Activated T-cell treated with anti-CD3 and anti-CD28 coated beads, Interleukin-2, amount 50 U/mL, for 72 hours (primary cell): Measurements from ENCODE around the gene PDK4. TPM values are rescaled to one million over a fixed set of nuclear protein-coding genes. Genes with fewer than 3 reads are reported as not detected.
"Not testable (repeated sequence)": the region's sequence is repeated elsewhere in the genome, so short reads cannot be mapped to it uniquely, and the experiment has no call there.

ENCODE experiments used
- ATAC-seq, 2 donors: fragments of 150-1000 bp; cut with Tn5 transposase; replicated peaks in 1 of 2; 2 replicates each; pipeline ENCODE4 v1.10.0; 2021; ENCODE audit warnings: moderate library complexity in 2 of 2, mild to moderate bottlenecking in 1 of 2
- DNase-seq, 2 donors: peaks; one replicate each; pipeline ENCODE4 v3.0.0; 2021 to 2022; ENCODE audit warnings: mixed read lengths in 1 of 2
- H3K27ac Mint-ChIP-seq: one replicate; pipeline ENCODE4 v1.8.0; 2022; ENCODE audit warnings: mild to moderate bottlenecking, moderate library complexity, mixed read lengths
- H3K27me3 Mint-ChIP-seq: one replicate; pipeline ENCODE4 v1.8.0; 2022; ENCODE audit warnings: low read depth, mixed read lengths
- H3K36me3 Mint-ChIP-seq, 2 donors: one replicate each; pipeline ENCODE4 v1.8.0; 2022; ENCODE audit warnings: mixed read lengths in 2 of 2, mild to moderate bottlenecking in 1 of 2; ENCODE audit not compliant: insufficient read depth in 2 of 2
- H3K4me1 Mint-ChIP-seq: one replicate; pipeline ENCODE4 v1.8.0; 2022; ENCODE audit warnings: low read depth, mixed read lengths
- H3K4me3 Mint-ChIP-seq, 2 donors: one replicate each; pipeline ENCODE4 v1.8.0; 2022; ENCODE audit warnings: mild to moderate bottlenecking in 2 of 2, mixed read lengths in 2 of 2, moderate library complexity in 2 of 2
- H3K9me3 Mint-ChIP-seq, 2 donors: one replicate each; pipeline ENCODE4 v1.8.0; 2022; ENCODE audit warnings: mixed read lengths in 2 of 2
- total RNA-seq, 2 donors: library from RNA; stranded (reverse); gene quantifications; one replicate each; pipeline ENCODE4 v1.2.3, GENCODE V29; 2022

The PDK4 gene
- total RNA-seq, 2 donors from 2014 or later = not detected

DNA sequence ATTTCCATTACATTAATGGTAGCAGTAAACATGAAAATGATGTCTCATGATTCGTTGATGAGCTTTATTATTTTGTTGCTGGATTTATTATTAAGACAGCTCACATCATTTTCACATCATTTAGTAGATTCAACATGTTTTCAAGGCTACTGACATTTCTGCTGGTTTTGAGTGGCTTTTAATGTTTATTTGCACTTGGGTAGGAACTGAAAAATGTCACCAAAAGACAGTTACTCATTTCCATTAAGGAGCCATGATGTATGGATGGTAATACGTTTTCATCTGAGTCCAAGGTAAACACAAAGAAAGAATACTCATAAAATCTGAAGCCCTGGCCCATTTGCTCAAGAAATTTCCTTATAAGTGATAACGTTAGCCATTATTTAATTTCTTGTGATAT is 14.8 kb downstream of the PDK4 start:
- DNase-seq = no peak
- Mint-ChIP-seq H3K27ac (no peak overlapping the region), H3K4me3 (no peak overlapping the region), H3K9me3 (no peaks in the 10 kb centered on the region), H3K4me1 (no peaks in the 10 kb centered on the region), H3K36me3 (no peaks in the 10 kb centered on the region), H3K27me3 (no peaks in the 10 kb centered on the region)
- ATAC-seq = no peak

DNA sequence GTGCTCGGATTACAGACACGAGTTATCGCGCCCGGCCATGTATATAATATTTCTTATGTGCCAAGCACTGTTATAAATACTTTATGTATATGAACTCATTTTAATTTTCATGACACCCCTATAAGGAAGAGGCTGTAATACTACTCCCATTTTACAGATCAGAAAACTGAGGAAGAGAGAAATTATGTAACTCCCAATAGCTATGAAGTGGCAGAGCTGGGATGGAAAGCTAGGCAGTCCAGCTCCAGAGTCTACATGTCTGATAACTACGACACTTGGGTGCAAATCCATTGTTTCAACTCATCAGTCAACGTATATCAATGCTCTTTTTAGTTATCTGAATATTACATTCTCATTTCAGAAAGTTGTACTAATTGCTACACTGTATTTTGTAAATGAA is 17.0 kb downstream of the PDK4 start:
- H3K4me3 Mint-ChIP-seq = no peak overlapping the region
- ATAC-seq (no peak), DNase-seq (no peak)
- peaks cover 5% of the 10 kb centered on the region for H3K27me3 Mint-ChIP-seq
- H3K36me3 Mint-ChIP-seq = peaks cover 0 to 3% of the 10 kb centered on the region in 2 donors
- H3K4me1 Mint-ChIP-seq = no peaks in the 10 kb centered on the region
- no peak overlapping the region for H3K27ac Mint-ChIP-seq
- H3K9me3 Mint-ChIP-seq = peaks cover 4% of the 10 kb centered on the region in 2 donors

DNA sequence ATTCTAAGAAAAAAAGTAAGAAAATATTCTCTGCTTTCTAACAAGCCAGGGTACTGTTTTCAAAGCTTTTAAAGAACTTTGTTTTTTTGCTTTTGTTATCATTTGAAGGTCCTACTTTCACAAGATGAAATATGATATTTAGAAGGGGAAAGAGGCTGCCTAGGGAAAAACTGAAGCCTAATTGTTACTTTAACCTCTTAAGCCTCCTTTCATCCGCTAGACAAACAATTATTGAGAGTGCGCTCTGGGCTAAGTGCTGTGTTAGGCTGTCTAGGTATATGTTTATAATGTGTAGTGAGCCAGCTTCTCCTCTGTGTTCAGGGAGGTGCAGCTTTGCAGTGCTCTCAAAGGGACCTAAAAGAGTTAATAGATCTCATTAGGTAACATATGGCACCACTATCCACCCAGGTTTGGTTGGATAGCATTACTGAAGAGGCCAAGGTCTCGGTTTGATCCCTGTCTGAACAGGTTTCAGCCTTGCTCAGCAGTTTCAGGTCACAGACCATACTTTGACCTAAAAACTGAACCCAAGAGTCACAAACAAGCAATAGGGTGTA is 17.9 kb downstream of the PDK4 start:
- H3K27ac Mint-ChIP-seq = no peak overlapping the region
- no peaks in the 10 kb centered on the region for H3K4me1 Mint-ChIP-seq
- H3K9me3 Mint-ChIP-seq = peaks cover 4% of the 10 kb centered on the region in 2 donors
- peaks cover 0 to 3% of the 10 kb centered on the region in 2 donors for H3K36me3 Mint-ChIP-seq
- H3K27me3 Mint-ChIP-seq = peaks cover 5% of the 10 kb centered on the region
- ATAC-seq (no peak), DNase-seq (no peak)
- no peak overlapping the region for H3K4me3 Mint-ChIP-seq

DNA sequence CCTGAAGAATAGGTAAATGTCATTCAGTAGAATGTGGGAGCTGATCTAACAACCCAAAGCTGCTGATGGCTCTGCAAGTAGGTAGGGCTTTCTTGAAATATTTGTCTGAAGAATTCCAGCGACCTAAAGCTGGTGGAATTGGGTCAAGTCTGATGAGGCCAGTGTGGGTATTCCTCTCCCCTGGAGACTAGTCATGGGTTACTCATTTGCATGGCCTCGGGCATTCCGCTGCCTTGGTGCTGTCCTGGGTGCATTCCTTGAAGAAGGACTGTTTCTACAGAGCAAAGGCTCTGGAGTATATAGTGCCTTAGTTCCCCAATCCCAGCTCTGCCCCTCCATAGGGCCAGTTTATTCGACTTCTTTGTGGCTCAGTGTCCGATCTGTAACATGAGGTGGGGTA is 19.2 kb downstream of the PDK4 start:
- H3K4me1 Mint-ChIP-seq = no peaks in the 10 kb centered on the region
- peaks cover 5% of the 10 kb centered on the region for H3K27me3 Mint-ChIP-seq
- H3K27ac Mint-ChIP-seq = no peak overlapping the region
- H3K4me3 Mint-ChIP-seq = no peak overlapping the region
- DNase-seq = no peak
- peaks cover 4 to 9% of the 10 kb centered on the region in 2 donors for H3K9me3 Mint-ChIP-seq
- no peak for ATAC-seq
- peaks cover 0 to 3% of the 10 kb centered on the region in 2 donors for H3K36me3 Mint-ChIP-seq

DNA sequence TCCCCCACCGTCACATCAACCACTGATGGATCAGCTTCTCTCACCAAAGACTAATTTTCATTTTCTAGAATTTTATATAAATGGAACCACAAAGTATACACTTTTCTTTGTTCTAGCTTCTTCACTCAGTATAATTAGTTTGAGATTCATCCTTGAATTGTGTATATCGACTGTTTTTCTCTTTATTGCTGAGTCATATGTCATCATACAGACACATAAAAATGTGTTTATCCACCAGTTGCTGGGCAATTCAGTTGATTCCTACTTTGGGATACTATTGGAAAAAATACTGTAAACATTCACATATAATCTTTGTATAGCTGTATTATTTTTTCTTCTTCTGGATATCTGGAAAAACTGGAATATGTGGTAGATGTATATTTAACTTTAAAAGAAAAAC is 26.6 kb downstream of the PDK4 start:
- no peak overlapping the region for H3K27ac Mint-ChIP-seq
- H3K27me3 Mint-ChIP-seq = no peaks in the 10 kb centered on the region
- ATAC-seq (no peak), DNase-seq (no peak)
- H3K36me3 Mint-ChIP-seq = no peaks in the 10 kb centered on the region
- H3K4me3 Mint-ChIP-seq = no peak overlapping the region
- no peaks in the 10 kb centered on the region for H3K4me1 Mint-ChIP-seq
- H3K9me3 Mint-ChIP-seq = peaks cover 4 to 6% of the 10 kb centered on the region in 2 donors

DNA sequence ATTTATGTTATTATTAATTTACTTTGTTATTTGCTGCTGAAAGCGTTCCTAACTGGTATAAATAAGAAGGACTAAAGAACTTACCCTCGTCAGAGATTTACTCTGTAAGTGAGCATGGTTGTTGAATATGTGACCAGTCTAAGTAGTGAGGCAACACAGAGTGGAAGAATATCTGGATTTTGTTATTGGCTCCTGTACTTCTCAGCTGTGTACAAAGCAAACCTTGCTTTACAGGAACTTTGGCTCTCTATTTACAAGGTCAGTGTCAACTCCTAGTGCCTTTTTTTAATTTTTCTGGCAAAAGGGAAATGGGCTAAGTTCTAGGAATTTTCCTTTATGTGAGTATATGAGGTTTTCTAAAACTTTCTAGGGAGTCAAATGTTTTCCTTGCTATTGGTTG is 35.6 kb downstream of the PDK4 start:
- H3K36me3 Mint-ChIP-seq = no peaks in the 10 kb centered on the region

DNA sequence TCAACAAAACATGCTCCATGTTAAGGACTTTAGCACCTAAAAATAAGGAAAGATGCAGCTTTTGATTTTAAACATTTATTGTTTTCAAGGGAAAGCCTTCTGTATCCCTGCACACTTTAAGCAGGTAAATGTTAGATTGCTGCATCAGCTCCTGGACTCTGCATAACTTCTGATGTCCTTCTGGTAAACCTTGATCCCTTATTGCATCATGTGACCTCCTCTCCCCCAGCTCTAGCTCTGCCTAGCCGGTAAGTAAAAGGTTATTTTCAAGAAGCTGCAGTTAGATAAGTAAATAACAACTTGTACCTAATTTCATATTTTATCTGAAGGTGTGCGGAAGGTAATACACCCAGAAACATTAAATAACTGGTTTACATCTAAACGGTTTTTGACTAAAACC is 37.5 kb downstream of the PDK4 start:
- no peak for DNase-seq

More for the DNA sequence above, 35.6 kb downstream of the PDK4 start:
- no peak overlapping the region for H3K27ac Mint-ChIP-seq
- DNase-seq (no peak), ATAC-seq (no peak)
- H3K27me3 Mint-ChIP-seq = peaks cover 12% of the 10 kb centered on the region
- no peaks in the 10 kb centered on the region for H3K9me3 Mint-ChIP-seq
- H3K4me3 Mint-ChIP-seq = no peak overlapping the region
- H3K4me1 Mint-ChIP-seq = no peaks in the 10 kb centered on the region

DNA sequence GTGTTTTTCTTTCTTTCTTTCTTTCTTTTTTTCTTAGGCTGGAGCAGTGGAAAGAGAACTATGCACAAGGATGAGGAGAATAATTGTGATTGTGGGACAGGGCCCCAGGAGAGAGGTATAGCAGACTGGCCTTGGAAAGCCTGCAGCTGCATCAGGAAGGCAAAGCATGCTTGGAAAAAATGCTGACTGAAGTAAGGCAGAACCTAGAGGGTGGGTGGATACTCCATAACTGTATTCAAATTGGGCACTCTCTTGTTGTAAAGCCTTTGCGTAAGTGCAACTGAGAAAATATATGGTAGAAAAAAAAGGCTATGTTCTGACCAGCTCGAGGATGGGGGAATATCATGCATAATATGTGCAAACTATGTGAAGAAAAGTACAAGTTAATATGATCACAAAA is 39.5 kb downstream of the PDK4 start:
- no peaks in the 10 kb centered on the region for H3K4me1 Mint-ChIP-seq
- DNase-seq (no peak), ATAC-seq (no peak)
- H3K27me3 Mint-ChIP-seq = peaks cover 12% of the 10 kb centered on the region
- no peak overlapping the region for H3K4me3 Mint-ChIP-seq
- H3K36me3 Mint-ChIP-seq = no peaks in the 10 kb centered on the region
- H3K9me3 Mint-ChIP-seq = peaks cover 0 to 2% of the 10 kb centered on the region in 2 donors
- no peak overlapping the region for H3K27ac Mint-ChIP-seq

More for the DNA sequence above, 37.5 kb downstream of the PDK4 start:
- H3K4me3 Mint-ChIP-seq = no peak overlapping the region
- ATAC-seq = no peak
- H3K27me3 Mint-ChIP-seq = peaks cover 12% of the 10 kb centered on the region
- H3K27ac Mint-ChIP-seq = no peak overlapping the region
- no peaks in the 10 kb centered on the region for H3K4me1 Mint-ChIP-seq
- H3K36me3 Mint-ChIP-seq = no peaks in the 10 kb centered on the region
- H3K9me3 Mint-ChIP-seq = peaks cover 0 to under 1% of the 10 kb centered on the region in 2 donors

DNA sequence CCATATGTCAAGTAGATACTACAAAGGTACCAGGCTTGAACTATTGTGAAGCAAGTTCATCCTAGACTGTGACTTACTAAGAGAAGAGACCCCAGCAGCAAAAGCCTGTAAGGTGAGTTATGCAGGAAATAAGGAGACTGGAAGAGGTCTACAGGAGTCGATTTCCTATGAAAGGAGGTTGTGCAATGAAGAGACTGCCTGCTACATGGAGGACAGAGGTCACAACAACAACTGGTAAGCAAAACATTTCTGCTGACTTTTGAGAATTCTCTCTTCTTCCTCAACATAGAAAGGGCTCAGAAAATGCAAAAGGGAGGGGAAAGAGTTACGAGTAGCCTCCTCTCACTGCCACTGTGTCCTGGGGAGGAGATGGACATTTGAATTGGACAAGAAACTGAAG is 42.4 kb downstream of the PDK4 start:
- ATAC-seq (no peak), DNase-seq (no peak)
- Mint-ChIP-seq H3K36me3 (no peaks in the 10 kb centered on the region), H3K9me3 (peaks cover 0 to 2% of the 10 kb centered on the region in 2 donors), H3K4me1 (no peaks in the 10 kb centered on the region), H3K4me3 (no peak overlapping the region), H3K27ac (no peak overlapping the region), H3K27me3 (peaks cover 14% of the 10 kb centered on the region)

DNA sequence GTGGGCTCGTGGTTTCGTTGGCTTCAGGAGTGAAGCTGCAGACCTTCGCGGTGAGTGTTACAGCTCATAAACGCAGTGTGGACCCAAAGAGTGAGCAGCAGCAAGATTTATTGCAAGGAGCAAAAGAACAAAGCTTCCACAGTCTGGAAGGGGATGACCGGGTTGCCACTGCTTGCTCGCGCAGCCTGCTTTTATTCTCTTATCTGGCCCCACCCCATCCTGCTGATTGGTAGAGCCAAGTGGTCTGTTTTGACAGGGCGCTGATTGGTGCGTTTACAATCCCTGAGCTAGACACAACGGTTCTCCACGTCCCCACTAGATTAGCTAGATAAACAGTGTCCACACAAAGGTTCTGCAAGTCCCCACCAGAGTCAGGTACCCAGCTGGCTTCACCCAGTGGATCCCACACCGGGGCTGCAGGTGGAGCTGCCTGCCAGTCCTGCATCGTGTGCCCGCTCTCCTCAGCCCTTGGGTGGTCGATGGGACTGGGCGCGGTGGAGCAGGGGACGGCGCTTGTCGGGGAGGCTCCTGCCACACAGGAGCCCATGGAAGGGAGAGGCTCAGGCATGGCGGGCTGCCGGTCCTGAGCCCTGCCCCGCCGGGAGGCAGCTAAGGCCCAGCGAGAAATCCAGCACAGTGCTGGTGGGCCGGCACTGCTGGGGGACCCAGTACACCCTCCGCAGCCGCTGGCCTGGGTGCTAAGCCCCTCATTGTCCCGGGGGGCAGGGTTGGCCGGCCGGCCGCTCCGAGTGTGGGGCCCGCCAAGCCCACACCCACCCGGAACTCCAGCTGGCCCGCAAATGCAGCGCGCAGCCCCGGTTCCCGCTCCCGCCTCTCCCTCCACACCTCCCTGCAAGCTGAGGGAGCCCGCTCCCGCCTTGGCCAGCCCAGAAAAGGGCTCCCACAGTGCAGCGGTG is 44.0 kb downstream of the PDK4 start:
- not testable (repeated sequence) for H3K4me1 Mint-ChIP-seq, H3K9me3 Mint-ChIP-seq, DNase-seq, H3K27ac Mint-ChIP-seq, H3K27me3 Mint-ChIP-seq, ATAC-seq, H3K36me3 Mint-ChIP-seq, H3K4me3 Mint-ChIP-seq

DNA sequence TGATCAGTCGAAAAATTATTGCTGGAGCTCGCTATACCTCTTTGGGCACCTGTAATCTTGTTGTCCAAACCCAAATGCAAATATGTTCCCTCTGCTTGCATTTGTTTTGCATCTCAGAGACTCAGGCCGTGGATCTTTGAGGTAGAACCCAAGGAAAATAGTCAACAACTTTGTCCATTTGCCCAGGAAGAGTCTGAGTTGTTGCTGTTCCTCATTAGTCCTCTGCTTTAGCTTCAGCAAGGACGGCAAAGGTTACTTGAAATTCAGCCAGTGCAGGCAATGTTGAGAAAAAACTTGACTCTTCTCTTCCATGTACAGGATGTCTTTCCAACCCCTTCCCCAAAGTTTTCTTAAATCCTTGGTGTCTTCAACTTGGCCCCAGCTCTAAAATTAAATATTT is 45.8 kb downstream of the PDK4 start:
- Mint-ChIP-seq H3K36me3 (no peaks in the 10 kb centered on the region), H3K4me1 (no peaks in the 10 kb centered on the region), H3K4me3 (no peak overlapping the region), H3K27ac (no peak overlapping the region), H3K27me3 (peaks cover 6% of the 10 kb centered on the region), H3K9me3 (peaks cover 0 to 2% of the 10 kb centered on the region in 2 donors)
- no peak for DNase-seq
- ATAC-seq = no peak

DNA sequence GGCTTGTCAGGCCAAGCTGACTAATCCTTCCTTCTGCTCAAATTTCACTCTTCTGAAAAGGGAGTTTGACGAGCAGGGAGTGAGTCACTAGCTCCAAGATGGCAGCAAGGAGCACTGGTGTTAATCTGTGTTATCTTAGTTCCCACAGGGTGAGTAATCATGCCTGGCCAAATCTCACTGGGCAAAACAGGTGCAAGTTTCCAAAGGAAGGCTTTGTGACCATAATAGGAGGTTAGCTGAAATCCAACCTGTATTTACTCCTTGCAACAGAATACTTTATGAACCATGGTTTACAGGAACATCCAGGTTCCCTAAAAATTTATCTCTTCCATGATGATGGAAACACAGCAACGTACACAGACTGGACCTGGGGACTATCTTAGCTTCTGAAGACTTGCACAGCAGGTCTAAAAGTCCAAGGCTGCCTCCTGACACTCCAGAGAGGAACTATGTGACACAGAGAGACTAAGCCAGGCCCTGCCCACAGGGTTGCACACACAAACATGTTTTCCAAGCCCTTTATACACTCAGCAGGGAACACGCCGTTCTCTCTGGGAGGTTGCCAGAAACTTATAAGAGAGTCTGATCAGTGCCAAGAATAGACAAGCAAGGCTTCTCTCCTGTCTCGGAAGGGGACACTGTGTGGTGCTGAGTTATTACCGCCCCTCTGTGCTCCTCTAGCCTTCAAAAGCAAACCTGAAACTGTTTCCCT is 46.3 kb downstream of the PDK4 start:
- Mint-ChIP-seq H3K4me1 (no peaks in the 10 kb centered on the region), H3K36me3 (no peaks in the 10 kb centered on the region), H3K27ac (no peak overlapping the region), H3K27me3 (peaks cover 6% of the 10 kb centered on the region), H3K9me3 (peaks cover 0 to 2% of the 10 kb centered on the region in 2 donors), H3K4me3 (no peak overlapping the region)
- DNase-seq (no peak), ATAC-seq (no peak)
